OCI-LY3 (cell line): Measurements from ENCODE around the gene AMDHD2.

Source experiments
- CTCF ChIP-seq: fragments of 200-600, 300-600 bp; sonication (generic); IDR thresholded peaks from 2 replicates; pipeline ENCODE4 v1.5.1; 2014; ENCODE audit warnings: antibody characterized with exemption, low read length, low read depth
- EZH2phosphoT487 ChIP-seq: fragments of 200-600 bp; shearing (Covaris generic); IDR thresholded peaks from 2 replicates; pipeline ENCODE4 v1.6.1; 2018; ENCODE audit warnings: antibody characterized with exemption, mixed run types, low read depth

- TF ChIP-seq CTCF (no peak), EZH2phosphoT487 (no peak)
These were observed 42.8 kb upstream of the AMDHD2 start for GRCh38 chr16:2477327-2477726.
